ENCODE results near the gene CCDC116. TPM values are rescaled to one million over a fixed set of nuclear protein-coding genes. Genes with fewer than 3 reads are reported as not detected.

CCDC116 gene
- polyA plus RNA-seq, 3 donors, result 0.25 to 1.1 (median 0.69) TPM

Other genes starting within 250 kb of the CCDC116 start
- not detected for gene RIMBP3B, start 249.0 kb upstream of the CCDC116 start, polyA plus RNA-seq (ENCODE audit: insufficient read length in 3 of 3)
- gene HIC2, start 215.4 kb upstream of the CCDC116 start, polyA plus RNA-seq (ENCODE audit: insufficient read length in 3 of 3), result 10 to 100 TPM in 2 of 3 donors, 1 to 10 TPM in 1; 9.1 to 11.8 (median 10.3) TPM
- gene TMEM191C, start 165.4 kb upstream of the CCDC116 start, polyA plus RNA-seq (ENCODE audit: insufficient read length in 3 of 3), result 1 to 10 TPM; 1.2 to 2.7 (median 1.4) TPM
- gene RIMBP3C, start 81.3 kb upstream of the CCDC116 start, polyA plus RNA-seq (ENCODE audit: insufficient read length in 3 of 3), result under 1 TPM; 0.19 to 0.52 (median 0.30) TPM
- 10 to 100 TPM; 51.4 to 56.3 (median 55.9) TPM for gene UBE2L3, start 65.0 kb upstream of the CCDC116 start, polyA plus RNA-seq (ENCODE audit: insufficient read length in 3 of 3)
- gene YDJC, start 2.7 kb upstream of the CCDC116 start, polyA plus RNA-seq (ENCODE audit: insufficient read length in 3 of 3), result 10 to 100 TPM; 10.1 to 16.4 (median 15.9) TPM
- gene SDF2L1, start 9.5 kb downstream of the CCDC116 start, polyA plus RNA-seq (ENCODE audit: insufficient read length in 3 of 3), result 10 to 100 TPM; 12.8 to 25.3 (median 23.5) TPM
- 10 to 100 TPM; 34.9 to 48.8 (median 41.5) TPM for gene PPIL2, start 33.3 kb downstream of the CCDC116 start, polyA plus RNA-seq (ENCODE audit: insufficient read length in 3 of 3)
- 10 to 100 TPM; 15.1 to 16.5 (median 16.3) TPM for gene YPEL1, start 103.0 kb downstream of the CCDC116 start, polyA plus RNA-seq (ENCODE audit: insufficient read length in 3 of 3)
- 100 to 1,000 TPM; 121 to 140 (median 128) TPM for gene MAPK1, start 234.9 kb downstream of the CCDC116 start, polyA plus RNA-seq (ENCODE audit: insufficient read length in 3 of 3)